Loucy (cell line): ENCODE data around the gene LIG3.

Source experiments
- H2AFZ ChIP-seq: fragments of 200-600 bp; sonication (generic); 2 replicates; pipeline ENCODE4 v1.6.0; 2016; ENCODE audit warnings: antibody characterized with exemption, mild to moderate bottlenecking, low read length, moderate library complexity
- H3F3A ChIP-seq: fragments of 200-600 bp; 2 replicates; pipeline ENCODE4 v1.6.0; 2016; ENCODE audit warnings: antibody characterized with exemption, low read depth, mild to moderate bottlenecking
- H3K27me3 ChIP-seq: fragments of 200-600 bp; sonication (generic); 2 replicates; pipeline ENCODE4 v1.6.1; 2014; ENCODE audit warnings: low read length, mild to moderate bottlenecking; ENCODE audit not compliant: insufficient read depth, poor library complexity, severe bottlenecking
- H3K36me3 ChIP-seq: fragments of 200-600 bp; sonication (generic); 2 replicates; pipeline ENCODE4 v1.6.1; 2016; ENCODE audit warnings: low read length; ENCODE audit not compliant: insufficient read depth
- H3K4me1 ChIP-seq: fragments of 200-600 bp; sonication (generic); 2 replicates; pipeline ENCODE4 v1.5.1; 2014; ENCODE audit warnings: low read length, mild to moderate bottlenecking; ENCODE audit not compliant: insufficient read depth, poor library complexity, severe bottlenecking
- H3K4me2 ChIP-seq: fragments of 200-600 bp; sonication (generic); 2 replicates; pipeline ENCODE4 v1.6.0; 2014; ENCODE audit warnings: antibody characterized with exemption, low read length, low read depth, mild to moderate bottlenecking; ENCODE audit not compliant: poor library complexity, severe bottlenecking
- H3K4me3 ChIP-seq: fragments of 200-600 bp; sonication (generic); 2 replicates; pipeline ENCODE4 v1.5.1; 2014; ENCODE audit warnings: low read length, mild to moderate bottlenecking, mixed read lengths; ENCODE audit not compliant: poor library complexity, severe bottlenecking
- H3K79me2 ChIP-seq: fragments of 200-600 bp; sonication (generic); 2 replicates; pipeline ENCODE4 v1.6.1; 2014; ENCODE audit warnings: low read length; ENCODE audit not compliant: insufficient read depth
- H3K9ac ChIP-seq: fragments of 200-600 bp; sonication (generic); 2 replicates; pipeline ENCODE4 v1.6.0; 2014; ENCODE audit warnings: mild to moderate bottlenecking, low read depth, low read length, moderate library complexity; ENCODE audit not compliant: poor library complexity, severe bottlenecking
- H3K9me2 ChIP-seq: fragments of 200-600 bp; sonication (generic); replicated peaks from 2 replicates; pipeline ENCODE4 v1.6.1; 2016; ENCODE audit warnings: low read depth, low read length, mixed read lengths
- H3K9me3 ChIP-seq: fragments of 200-600 bp; sonication (generic); 2 replicates; pipeline ENCODE4 v1.6.1; 2014; ENCODE audit warnings: mild to moderate bottlenecking, antibody characterized with exemption, low read length, low read depth; ENCODE audit not compliant: insufficient read depth
- H4K20me1 ChIP-seq: fragments of 200-600 bp; sonication (generic); 2 replicates; pipeline ENCODE4 v1.6.0; 2014; ENCODE audit warnings: antibody characterized with exemption, low read length, mild to moderate bottlenecking; ENCODE audit not compliant: insufficient read depth, poor library complexity, severe bottlenecking
- CTCF ChIP-seq: fragments of 200-600 bp; sonication (generic); conservative IDR thresholded peaks from 2 replicates; pipeline ENCODE4 v1.5.1; 2014; ENCODE audit warnings: mild to moderate bottlenecking, antibody characterized with exemption, low read length
- EZH2phosphoT487 ChIP-seq: fragments of 200-600 bp; IDR thresholded peaks from 2 replicates; pipeline ENCODE4 v1.6.1; 2018; ENCODE audit warnings: antibody characterized with exemption, mild to moderate bottlenecking, moderate library complexity, borderline replicate concordance

Gene LIG3

DNA sequence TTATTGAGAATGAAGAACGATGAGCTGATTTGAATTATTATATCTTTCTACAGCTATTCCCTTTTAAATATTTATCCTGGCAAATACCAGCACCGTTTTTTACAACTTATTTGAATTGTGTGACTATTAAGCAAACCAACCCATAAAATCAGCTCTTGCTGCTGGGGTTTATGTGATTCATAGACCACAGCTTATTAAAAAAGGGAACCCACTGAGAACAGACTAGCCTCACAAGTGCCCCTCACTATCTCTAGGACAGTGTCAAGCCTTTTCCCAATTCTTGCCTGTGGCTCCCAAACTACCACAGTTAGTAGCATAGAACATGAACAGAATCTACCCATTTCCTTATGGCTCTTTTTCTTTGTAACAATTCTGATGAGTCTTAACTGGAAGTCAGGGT, 6.1 kb upstream of the LIG3 start:
- TF ChIP-seq EZH2phosphoT487: no peak
- no peak for TF ChIP-seq CTCF
- no peak overlapping the region for H3K9ac ChIP-seq
- H3K4me1 ChIP-seq: peaks cover 7% of the 10 kb centered on the region
- H4K20me1 ChIP-seq: no peaks in the 10 kb centered on the region
- no peaks in the 10 kb centered on the region for H3F3A ChIP-seq
- H3K79me2 ChIP-seq: no peaks in the 10 kb centered on the region
- H2AFZ ChIP-seq: no peak overlapping the region
- no peaks in the 10 kb centered on the region for H3K27me3 ChIP-seq
- H3K36me3 ChIP-seq: no peaks in the 10 kb centered on the region
- no peak overlapping the region for H3K4me2 ChIP-seq
- H3K9me3 ChIP-seq: no peaks in the 10 kb centered on the region
- H3K4me3 ChIP-seq: no peak overlapping the region
- no peaks in the 10 kb centered on the region for H3K9me2 ChIP-seq

- Histone ChIP-seq H3K9ac (no peak overlapping the region), H3K27me3 (no peaks in the 10 kb centered on the region), H4K20me1 (no peaks in the 10 kb centered on the region), H3K4me1 (peaks cover 16% of the 10 kb centered on the region), H3K4me2 (no peak overlapping the region), H3F3A (no peaks in the 10 kb centered on the region), H3K36me3 (no peaks in the 10 kb centered on the region), H3K9me3 (no peaks in the 10 kb centered on the region), H2AFZ (no peak overlapping the region), H3K9me2 (no peaks in the 10 kb centered on the region), H3K79me2 (no peaks in the 10 kb centered on the region), H3K4me3 (no peak overlapping the region)
- TF ChIP-seq EZH2phosphoT487: no peak
- TF ChIP-seq CTCF: no peak
These were observed 5.2 kb upstream of the LIG3 start for GRCh38 chr17:34974794-34975785.

GRCh38 chr17:34979153-34979552, 1.2 kb upstream of the LIG3 start:
- Histone ChIP-seq H3K79me2 (peaks cover 30% of the 10 kb centered on the region), H3K4me3 (peak overlapping the region; percentile 81), H2AFZ (no peak overlapping the region), H3K27me3 (no peaks in the 10 kb centered on the region), H3K9me3 (no peaks in the 10 kb centered on the region), H3K9ac (no peak overlapping the region), H4K20me1 (no peaks in the 10 kb centered on the region), H3K4me1 (peaks cover 41% of the 10 kb centered on the region), H3K4me2 (peak overlapping the region; percentile 94), H3F3A (no peaks in the 10 kb centered on the region), H3K9me2 (no peaks in the 10 kb centered on the region), H3K36me3 (no peaks in the 10 kb centered on the region)
- TF ChIP-seq CTCF (no peak), EZH2phosphoT487 (no peak)
